T1000 (cell line): ENCODE measurements around the gene CTSE.
A peak's percentile ranks its signal among the peaks of the same experiment; 100 is the strongest.

Experiments used
- DNase-seq: peaks from one replicate; lab custom pipeline; 2025; ENCODE audit warnings: mixed read lengths; lab: John Stamatoyannopoulos, UW

The CTSE gene

GRCh38 chr1:205971082-205971481 is 52.6 kb downstream of the CTSE start:
- DNase-seq: no peak

DNA sequence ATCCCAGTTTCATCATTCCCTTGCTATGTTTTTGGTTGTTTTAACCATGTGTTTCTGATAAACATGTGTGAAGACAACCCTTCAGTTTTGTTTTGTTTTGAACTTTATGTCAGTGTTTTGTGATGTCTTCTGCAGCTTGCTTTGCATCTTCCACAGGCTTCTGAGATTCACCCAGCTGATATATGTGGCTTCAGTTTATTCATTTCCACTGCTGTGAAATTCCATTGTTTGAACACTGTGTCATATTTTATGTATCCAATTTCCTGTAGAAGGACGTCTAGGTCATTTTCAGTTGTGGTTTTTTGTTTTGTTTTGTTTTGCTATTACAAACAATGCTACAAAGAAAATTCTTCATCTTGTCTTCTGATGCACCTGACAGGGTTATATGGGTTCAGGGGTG is 53.2 kb downstream of the CTSE start:
- no peak for DNase-seq

GRCh38 chr1:205969229-205969628 is 54.5 kb downstream of the CTSE start:
- no peak for DNase-seq

DNA sequence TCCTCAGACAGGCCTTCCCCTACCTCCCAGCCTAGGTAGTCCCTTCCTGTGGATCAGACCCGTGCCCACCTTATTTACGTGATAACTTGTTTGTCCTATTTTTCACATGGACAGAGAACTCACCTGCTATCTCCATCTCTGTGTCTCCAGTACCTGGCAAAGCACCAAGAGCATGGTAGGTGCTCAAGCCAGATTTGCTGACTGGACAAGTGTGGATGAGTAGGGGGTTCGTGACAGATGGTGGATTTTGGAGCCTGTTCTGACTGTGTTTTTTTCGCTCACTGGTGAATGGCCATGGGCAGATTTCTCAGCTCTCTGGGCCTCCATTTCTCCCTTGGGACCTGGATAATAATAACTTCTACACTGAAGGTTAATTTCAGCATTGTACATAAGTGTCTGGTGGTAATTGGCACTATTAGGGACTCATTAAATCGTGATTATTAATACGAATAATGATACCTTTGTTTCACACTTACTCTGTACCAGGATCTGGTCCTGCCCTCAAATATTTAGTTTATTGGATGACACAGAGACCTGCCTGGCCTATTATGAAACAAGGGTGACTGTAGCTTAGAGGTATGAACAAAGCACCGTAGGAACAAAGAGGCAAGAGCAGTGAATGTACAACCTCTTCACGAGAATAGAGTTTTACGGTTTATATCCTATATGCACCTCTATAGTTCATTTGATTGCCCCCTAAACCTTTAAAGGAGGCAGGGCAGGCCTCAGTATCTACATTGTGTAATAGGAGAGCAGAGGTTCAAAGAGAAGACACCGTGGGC is 56.0 kb downstream of the CTSE start:
- no peak for DNase-seq

DNA sequence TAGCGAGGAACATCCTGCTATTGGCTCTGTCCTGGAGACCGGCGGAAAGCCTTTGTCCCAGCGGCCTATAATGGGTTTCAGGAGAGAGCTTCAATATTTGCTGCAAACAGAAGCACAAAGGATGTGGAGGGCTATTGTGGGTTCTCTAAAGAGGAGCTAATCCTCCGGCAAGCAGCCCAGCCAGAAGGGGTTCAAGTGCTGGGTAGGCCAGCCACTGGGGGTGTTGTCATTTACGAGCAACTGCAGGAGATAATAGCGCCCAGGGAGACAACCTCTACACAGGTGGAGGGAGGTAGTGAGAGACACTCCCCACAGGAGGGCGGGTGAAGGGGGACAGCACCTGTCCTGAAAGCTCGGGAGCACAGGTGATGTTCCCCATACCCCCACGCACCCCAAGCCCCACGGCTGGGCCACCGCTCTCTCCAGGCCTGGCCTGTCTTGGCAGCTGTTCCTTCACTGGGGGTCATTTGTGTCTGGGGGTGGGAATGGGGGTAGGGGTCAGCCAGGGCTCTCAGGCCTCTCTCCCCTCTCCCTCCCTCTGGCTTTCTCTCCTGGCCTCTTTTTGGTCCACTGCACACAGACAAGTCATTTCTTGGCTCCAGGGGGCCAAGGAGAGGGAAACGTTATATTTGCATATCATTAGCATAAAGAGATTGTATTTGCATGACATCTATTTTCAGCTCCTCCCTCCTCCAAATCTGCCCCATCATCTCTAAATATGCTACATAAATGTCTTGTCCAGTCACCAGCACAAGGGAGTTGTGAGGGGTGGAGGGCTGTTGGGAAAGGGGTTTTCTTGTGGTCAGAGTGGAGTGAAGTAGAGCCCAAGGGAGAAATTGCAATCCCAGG is 58.4 kb downstream of the CTSE start:
- no peak for DNase-seq

DNA sequence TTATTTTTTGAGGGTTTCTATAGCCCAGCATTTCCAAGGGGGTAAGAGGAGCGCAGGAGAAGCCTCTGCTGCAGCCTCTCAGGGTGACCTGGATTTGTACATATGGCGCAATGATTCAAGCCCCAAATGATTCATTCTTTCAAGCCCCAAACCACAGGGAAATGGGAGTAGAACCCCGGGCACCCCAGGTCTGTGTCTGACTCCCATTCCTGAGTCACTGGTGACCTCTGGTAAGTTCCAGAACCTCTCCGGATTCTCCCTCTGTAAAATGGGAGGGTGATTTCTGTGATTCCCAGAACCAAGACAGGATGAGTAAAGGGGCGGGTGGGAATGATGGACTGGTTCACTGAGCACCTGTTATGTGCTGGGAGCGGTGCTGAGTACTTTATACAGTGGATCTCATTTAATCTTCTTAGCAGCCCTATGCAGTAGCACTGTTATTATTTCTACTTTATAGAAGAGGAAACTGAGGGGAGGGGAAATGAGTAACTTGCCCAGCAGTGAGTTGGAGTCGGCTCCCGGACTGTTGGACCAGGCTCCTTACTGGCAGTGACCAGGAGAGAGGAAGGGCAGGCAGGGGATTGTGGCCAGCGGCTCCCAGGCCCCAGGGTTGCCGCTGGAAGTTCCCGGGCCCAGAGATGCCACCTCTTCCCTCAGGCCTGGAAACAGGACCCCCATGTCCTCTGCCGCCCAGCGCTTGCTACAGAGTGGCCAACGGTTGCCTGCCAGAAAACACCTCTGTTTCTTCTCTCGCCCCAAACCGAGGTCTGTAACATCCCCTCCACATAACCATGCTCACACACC is 60.1 kb downstream of the CTSE start:
- DNase-seq: peak; percentile 62

DNA sequence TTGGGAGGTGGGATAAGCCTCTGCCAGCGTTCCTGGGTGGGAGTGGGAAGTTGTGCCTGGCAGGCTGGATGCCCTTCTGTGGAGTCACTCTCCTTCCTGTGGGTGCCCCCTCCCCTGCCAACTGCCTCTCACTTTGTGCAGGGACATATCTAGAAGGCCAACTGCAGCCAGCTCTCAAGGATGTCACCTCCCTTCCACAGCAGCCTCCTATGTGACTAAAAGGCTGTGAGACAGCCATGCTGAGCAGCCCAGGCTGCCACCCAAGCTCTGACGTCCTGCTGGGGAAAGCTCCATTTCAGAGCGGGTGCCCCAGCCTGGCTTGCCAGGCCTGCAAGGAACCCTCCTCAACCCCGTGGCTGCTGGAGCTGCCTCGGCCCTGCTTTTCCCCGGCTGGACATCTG is 60.9 kb downstream of the CTSE start:
- no peak for DNase-seq

DNA sequence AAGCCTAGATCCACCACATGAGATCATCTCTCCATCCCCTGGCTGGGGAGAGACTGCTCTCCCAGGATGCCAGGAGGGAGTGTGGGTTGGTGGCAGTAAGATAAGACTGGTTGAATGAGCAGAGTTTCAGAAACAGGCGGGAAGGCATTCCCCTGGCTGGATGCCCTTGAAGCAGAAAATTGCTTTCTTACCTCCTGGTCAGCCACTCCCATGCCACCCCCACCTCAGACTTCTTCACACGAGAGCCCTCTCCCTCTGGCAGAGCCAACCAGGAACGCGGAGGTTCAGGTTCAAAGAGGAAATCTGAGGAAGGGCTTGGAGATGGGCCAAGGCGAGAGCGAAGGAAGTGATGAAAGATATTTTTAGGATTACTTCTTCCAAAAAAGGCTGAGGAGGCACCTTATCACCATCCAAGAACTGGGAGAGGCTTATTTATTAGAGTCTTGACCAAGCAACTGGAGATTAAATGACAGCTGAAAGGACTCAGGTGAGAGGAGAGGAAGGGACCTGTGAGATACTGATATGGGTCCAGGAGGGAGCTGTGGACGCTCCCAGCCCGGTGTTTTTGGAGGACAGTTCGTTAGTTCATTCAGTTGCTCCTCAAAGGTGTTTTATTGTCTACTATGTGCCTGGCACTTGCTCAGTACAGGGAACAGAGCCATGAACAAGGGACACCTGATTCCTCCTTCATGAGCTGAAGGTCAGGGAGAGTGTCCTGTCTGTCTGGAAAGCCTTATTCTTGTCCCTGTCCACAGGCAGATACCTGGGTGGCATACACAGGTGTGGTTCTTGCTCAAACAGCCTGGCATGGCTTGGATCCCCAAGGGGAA is 61.5 kb downstream of the CTSE start:
- DNase-seq: no peak

DNA sequence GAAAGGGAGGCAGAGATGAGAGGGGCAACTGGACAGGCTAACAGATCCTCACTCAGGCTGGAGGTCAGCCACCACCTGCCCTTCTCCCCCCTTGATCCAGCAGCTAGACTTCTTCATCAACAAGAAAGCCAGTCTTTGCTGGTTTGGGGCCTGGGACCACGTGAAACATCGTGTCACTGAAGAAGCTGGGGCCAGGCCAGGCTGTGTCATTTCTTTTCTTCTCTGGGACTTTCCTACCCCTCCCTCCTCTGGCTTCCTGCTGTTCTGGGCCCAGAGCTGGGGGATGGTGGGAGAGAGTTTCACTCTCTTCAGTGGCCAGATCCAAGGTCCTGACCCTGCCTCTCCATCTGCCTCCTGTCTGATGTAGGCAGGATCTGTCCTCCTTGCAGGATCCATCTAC is 62.3 kb downstream of the CTSE start:
- DNase-seq: no peak

DNA sequence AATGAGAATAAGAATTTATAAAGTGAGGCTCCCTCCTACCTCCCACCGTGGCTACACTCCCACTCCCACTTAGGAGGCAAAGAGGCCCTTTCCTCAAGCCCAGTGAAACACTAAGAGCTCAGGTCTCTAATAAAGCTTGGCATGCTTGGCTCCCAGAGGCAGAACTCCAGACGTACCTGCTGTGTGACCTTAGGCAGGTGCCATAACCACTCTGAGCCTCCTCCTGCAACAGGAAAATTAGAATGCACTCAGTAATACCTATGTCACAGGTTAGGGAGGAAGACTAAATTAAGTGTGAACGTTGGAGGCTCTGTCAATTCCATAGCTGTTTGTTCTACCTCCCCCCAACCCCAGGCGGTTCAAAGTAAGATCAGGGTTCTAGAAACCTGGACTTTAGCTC is 63.9 kb downstream of the CTSE start:
- no peak for DNase-seq
